Globus pallidus (tissue), 1 donor: Measurements from ENCODE around the gene ARHGEF6.

Experiments used
- DNase-seq: peaks from one replicate; pipeline ENCODE4 v3.0.0-alpha.2; 2015; ENCODE audit warnings: low spot score

ARHGEF6 gene

DNA sequence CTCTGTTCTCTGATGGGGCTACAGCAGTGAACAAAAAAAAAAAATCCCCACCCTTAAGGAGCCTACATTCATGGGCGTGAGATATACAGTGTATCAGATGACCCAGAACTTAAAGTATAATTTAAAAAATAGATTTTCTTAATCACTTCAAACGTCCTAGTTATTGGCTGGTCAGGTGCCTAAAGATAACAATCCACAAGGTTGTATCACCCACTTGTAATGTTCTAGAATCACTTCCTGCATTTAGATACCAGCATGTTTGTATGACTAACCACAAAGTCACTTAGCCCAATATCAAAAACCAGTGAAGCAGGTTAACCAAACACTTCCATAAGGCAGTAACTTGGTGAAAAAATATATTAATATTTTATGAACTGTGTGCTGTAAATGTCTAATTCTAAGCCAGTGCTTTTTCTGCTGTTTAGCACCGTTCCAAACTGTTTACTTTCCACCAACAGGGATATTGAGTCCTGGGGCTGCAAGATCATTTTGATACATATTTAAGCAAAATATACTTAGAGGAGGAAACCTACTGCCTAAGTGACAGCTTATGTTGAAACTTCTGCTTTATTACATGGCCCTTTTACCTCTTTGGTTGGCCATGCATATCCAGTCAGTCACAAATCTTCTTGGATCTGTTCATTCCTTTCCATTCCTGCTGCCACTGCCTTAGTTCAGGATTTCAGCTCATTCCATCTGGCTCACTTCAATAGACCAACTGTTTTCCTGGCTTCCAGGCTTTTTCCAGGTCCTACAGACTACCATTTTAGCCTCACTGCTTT, 89.5 kb downstream of the ARHGEF6 start:
- no peak for DNase-seq

DNA sequence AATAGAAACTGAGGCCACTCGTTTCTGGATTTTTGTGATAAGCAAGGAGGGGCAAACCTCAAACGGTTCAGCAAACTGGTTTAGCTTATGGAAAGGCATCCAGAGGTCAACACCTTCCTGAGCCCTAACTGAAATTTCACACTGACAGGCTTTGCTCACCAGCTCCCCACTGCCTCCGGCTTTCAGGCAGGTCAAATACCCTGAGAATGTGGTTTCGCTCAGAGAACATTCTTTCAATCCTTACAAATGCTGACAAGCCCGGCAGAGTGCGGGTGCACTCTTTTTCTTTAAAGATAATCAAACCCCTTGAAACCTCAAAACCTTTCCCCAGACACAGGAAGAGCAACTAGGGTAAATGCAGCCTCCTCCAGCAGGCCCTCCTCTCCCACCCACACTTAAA, 91.3 kb downstream of the ARHGEF6 start:
- DNase-seq: no peak

DNA sequence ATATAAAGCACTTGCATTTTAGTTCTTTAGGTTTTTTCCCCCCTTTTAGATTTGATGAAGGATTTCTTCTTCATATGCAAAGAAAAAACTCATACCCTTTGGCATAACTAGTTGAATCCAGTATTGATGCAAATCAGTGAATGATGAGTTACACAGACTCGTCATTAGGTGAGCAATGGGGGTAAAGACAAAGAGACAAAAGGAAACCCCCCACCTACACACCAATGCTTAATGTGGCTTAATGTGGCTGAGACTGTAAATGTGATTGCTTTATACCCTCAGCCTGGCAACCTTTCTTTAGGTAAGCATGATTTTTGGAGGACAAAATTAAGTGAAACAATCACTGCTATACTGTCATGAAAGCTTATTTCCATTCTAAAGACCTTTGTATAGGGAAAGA, 93.3 kb downstream of the ARHGEF6 start:
- no peak for DNase-seq

DNA sequence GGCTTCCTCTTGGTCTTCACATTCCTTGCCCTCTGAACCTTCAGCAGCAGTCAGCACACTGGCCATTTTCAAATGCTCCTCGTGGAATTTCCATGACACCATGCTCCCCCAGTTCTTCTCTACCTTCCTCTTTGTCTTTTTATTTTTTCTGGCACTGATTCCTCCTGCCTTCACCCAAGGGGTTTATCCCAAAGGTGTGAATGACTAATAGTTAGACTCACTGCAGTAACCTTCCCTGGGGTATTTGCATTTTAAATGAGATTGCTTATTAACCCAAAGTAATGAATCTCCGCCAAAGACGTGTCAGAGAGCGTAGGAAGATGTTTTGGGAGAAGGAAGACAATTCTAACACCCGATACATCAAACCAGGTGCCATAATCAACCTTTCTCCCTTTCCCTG, 96.6 kb downstream of the ARHGEF6 start:
- no peak for DNase-seq

DNA sequence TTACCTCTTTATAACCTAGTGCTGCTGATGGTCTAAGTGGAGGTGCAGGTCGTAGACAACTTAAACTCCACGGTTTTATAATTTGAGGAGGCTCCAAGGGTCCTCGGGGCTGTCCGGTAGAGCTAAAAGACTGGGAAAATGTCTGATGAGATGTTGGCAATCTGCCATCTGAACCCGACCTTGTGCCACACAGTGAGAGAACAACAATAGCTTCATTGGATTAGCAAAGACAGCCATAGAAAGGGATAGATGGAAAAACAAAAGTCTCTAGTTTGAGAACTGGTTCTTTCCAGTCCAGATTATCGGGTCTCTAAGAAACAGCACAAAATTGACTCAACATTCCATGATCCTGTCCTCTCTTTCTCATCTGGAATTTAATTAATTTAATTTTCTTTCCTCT, 101.2 kb downstream of the ARHGEF6 start:
- peak; percentile 19 for DNase-seq

DNA sequence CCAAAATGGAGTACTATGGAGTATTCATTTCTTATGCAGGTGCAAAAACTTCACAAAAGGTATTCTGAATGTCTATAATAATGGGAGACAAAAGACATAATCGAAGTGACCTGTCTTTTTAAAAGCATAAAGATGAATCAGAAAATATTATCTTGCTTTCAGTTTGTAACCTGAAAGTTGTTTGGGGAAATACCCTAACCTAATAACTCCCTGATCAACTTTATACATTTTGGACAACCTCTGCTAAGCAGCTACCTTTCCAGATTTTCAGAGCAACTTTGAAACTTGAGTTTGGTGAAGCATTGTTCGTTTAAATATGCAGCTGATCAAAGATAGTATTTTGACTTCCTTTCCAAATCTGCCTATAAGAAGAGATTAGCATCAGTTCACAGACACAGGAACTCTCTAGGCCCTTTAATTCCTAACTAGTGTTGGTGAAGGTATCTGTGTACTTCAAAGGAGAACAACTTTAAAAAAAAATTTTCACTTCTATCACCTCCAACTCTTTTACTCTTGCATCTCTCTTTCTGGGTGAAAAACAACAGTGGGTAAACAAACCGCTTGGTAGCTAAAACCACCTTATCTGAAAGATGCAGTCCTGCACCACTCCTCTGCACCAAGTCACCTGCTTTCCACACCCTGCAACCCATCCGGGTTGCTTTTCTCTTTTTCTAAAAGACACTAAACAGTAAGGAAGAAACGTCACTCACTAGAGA, 106.3 kb downstream of the ARHGEF6 start:
- no peak for DNase-seq

DNA sequence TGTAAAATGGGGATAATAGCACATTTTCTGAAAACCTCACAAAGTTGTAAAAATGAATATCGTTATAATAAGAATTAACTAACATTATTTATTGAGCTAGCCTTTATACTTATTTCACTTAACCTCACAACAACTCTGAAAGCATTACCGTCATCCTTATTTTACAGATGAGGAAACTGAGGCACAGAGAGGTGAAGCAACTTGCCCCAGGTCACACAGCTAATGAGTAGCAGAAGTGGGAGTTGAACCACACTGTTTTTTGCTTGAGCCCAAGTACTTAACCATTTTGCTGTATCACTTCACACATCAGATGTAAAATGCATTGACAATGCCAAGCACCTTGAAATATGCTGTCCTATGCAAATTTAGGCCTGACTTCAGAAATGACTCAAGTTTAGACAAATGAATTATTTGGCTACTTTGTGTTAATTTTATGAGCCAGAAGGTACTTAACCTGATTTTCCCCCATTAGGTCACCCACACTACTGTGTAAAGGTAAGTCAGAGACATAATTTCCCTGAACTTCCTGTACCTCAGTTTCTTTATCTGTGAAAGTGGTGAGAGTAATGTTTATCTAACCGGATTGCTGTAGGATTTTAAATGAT, 109.6 kb downstream of the ARHGEF6 start:
- no peak for DNase-seq

DNA sequence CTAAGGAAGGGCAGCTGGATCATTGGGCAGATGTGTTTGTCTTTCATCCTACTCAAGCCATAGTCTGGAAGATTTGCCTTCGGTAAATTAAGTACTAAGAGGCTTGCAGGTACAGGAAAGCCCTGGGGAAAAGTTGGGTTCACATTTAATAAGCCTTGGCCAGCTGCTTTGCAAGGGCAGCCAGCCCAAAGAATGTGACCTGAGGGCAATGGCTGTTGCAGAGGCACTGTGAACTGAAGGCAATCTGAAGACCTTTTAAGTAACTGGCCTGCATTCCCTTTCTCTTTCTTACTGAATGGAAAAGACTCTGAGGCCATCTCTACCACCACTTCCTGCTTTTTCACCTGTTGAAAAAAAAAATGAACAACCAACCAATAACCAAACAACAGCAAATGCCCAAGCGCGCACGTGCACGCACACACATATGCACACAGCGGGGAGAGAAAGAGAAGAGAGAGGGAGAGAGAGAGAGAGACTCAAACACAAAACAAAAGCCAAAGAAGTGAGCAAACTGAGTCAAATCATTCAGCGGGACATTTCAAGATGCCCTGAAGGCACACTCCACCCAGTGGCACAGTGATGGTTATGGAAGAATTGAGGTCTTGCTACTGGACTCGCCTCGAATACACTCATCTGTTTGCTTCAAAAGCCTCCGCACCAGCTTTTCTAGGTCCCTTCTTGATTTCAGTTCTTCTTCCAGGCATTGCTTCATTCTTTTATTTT, 113.1 kb downstream of the ARHGEF6 start:
- no peak for DNase-seq

DNA sequence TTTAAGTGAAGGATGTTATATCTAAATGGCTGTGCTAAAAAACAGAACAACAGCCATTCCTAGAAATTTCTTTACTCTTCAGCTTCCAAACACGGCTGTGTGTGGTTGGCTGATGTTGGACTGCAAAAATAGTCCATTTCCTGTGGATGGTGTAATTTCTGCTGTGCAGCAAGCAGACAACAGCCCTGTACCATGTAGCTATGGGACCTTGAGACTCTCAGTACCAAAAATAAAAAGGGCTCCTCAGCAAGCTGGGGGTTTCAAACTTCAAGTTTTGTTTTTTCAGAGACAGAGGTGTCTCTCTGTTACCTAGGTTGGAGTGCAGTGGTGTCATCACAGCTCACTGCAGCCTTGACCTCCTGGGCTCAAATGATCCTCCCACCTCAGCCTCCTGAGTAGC, 114.6 kb downstream of the ARHGEF6 start:
- peak; percentile 16 for DNase-seq

DNA sequence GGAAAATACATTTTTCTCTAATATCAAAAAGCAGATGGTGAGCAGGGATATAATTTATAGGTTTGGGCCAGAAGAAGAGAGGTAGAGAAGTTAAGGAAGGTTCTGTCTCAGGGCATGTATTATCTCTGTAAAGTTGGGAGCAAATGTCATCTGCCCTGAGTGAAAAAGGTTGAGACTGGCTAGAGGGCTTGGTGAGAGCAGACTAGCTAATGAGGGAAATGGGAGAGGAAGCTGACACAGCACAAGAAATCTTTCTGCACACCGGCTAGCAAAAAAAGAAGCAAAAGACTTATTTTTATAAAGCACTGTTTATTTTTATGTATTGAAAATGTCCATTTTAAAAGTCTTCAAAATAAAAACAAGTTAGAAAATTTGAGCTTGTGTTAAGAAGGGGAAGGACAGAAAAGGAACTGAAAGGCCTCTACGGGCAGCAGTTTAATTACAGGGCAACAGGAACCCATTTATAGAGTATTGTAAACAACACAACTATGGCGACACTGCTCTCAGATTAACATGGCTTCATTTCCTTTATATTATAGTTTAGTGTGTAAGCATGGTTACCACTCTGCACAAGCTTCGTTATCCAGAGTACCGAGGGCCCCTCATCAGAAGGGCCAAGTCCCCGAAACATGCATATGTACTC, 115.4 kb downstream of the ARHGEF6 start:
- no peak for DNase-seq

DNA sequence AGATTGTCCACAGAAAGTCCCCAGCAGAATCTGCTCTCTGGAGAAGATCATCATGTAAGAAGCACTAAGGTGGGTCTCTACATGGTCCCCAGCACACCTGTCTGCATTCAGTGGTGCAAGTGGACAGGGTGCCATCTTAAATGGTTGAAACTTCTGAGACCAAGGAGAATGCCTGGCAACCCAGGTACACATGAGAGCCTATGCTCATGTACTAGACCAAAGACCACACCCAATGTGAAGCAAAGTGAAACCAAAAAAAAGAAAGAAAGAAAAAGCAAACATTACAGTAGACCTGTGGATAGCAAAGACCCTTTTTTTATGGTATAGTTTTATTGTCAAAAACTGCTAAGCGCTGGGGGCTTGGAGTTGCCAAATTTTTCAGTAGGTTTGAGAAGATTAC, 117.8 kb downstream of the ARHGEF6 start:
- DNase-seq: no peak

DNA sequence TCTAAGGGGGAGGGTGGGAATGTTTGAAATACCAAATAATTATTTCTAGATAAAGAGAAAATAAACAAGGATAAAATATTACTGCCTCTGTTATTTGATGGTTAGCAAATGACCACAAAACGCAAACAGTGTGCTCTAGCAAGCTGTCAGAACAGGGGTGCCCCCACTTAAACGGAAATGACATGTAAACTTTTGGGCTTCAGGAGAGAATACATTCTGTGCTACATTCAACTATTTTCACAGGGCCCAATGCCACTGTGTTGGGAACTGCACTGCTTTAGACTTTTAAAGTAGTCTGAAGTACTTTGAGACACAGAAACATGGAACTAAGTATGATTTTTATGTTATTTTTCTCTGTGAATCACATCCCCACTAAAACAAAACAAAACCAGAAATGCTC, 118.6 kb downstream of the ARHGEF6 start:
- no peak for DNase-seq

DNA sequence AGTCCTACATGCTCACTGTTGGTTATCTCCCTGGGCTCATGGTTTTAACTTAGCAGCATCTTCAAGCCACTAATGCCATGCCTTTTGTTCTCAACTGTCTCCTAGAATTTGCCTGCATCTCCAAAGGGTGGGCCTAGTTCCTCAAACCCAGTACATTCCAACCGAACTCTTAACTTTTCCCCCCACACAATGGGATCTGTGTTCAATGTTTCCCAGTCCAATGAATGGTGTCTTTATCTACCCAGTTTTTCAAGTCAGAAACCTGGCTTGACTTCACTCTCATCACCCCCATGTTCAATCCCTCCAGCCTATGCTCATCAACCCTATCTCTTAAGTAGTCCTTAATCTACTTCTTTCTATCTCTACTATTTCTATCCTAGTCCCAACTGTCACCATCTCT, 119.8 kb downstream of the ARHGEF6 start:
- no peak for DNase-seq

DNA sequence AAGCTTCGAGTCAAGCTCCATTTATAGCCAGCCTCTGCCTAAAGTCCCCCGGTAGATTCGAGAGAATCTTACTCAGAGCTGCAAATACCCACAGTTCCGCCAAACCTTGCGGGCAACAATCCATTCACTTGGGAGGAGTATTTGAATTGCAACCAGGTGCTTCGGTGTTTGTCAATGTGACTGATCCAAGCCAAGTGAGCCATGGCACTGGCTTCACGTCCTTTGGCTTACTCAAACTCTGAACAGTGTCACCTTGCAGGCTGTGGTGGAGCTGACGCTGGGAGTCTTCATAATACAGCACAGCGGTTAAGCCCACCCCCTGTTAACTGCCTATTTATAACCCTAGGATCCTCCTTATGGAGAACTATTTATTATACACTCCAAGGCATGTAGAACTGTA, 121.6 kb downstream of the ARHGEF6 start:
- DNase-seq: no peak

DNA sequence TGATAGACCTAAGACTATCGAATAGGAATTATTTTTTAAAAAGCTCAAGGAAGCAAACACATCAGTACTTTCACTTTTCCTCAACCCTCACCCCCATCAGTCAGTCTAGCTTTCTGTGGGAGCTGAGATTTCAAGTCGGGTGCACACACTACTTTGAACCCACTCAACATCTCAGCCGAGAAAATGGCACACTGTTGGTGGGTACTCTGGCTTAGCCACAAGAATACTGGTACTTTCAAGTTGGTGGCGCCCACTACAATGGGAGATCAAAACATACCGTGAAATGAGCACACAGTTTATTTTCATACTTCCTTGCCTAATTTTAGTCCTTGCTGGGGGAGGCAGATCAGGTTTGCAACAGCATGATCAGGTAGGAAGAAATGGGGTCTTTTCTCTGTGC, 122.6 kb downstream of the ARHGEF6 start:
- DNase-seq: no peak

DNA sequence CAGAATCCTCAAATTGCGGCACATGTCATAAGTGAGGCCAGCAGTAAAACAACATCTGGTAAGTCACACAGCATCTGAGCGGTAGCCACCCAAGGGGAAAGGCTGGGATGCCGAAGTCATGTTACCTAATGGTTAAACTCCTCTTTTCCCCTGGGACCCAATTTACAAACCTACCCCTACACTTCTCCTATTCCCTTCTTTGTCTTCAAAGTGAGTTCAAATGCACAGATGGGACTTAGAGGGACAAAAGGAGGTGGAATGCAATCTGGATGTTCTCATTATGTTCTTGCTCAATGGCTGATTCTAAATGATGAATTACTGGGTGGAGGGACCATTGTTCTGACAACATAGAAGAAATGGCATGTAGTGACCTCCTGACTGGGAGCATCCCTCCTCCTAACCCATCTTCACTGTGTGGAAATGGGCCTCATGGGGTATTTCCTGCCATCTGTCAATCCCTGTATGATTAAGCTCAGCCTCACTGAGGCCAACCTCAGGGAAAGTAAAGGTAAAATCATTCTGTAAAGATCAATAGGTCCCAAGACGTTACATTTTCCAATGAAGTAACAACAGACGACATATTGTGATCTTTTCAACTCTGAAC, 124.3 kb downstream of the ARHGEF6 start:
- no peak for DNase-seq

DNA sequence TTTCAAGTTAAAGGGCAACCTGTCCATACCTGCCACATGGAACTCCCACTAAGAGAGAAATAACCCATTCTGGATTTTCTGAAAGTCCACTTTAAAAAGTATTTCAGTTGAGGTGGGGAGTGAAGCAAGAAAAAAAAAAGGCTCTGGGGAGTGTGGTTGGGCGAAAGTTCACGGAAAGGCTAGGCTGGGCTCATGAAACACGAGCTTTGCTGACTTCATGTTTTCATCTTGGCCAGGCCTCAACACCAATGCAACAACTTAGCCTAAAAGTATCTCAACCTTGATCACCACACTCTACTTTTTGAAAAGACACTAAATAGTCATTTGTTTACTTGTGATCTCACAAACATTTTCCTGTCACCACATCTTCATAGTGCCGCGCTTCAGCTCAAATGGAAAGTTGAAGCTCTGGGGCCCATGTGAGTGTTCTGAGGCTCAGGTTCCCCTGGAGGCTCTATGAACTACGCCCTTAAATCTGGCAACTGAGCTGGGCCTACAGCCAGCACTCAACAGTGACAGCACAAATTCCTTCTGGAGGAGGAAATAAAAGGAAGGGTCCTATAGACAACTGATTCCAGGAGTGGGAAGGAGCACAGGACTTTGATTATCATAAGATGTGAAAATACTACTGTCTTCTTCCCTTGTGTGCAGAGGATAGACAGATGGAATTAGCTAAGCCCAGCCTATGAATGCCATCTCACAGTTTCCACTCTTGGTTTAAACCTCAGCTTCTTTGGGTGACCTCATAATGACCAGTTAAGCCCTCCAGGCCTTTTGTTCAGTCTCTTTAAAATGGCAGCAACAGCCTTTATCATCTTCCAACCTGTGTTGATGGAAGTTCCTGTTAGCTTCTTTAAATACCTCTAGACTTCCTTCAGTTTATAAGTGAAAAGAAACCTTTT, 127.7 kb downstream of the ARHGEF6 start:
- DNase-seq: no peak

DNA sequence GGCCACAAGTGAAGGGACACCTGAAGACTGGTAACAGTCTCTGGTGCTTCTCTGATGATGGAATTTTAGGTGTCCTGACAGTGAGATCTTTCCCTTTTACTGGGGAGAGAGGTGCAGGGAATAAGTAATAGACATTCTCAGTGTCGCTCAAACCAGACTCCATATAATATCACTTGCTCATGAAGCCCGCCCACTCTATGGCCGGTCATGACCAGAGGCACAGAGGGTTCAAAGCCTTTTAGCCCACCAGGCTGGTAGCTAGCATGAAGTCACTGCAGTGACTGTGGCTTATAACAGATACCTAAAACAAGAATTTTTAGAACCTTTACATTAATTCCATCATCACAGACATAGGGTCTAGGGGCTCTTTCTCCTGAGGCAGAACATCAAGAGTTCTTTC, 129.9 kb downstream of the ARHGEF6 start:
- no peak for DNase-seq

DNA sequence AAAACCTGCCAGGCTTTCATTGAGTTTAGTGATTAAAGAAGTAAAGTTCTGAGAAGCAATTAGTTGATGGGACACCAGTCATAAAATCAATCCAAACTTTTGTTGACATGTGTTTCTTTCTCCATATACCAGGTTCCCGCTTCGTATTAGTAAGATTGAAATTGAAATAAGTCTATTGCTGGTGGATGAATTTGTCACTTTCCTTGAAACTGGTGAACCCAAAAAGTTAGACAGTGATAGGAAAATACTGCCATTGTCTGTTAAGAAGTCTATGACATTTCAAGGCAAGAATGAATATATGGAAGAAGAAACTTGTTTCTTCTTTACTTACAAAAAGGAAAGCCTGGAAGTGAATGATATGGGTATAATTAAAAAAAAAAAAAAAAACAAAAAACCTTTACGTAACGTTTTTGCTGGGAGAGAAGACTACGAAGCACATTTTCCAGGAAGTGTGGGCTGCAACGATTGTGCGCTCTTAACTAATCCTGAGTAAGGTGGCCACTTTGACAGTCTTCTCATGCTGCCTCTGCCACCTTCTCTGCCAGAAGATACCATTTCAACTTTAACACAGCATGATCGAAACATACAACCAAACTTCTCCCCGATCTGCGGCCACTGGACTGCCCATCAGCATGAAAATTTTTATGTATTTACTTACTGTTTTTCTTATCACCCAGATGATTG, 132.9 kb downstream of the ARHGEF6 start, which contains the start of gene CD40LG:
Gene CD40LG, plus strand, starts transcription at position 482 of the 684 bp plus-strand sequence. Its CDS starts 91 bp downstream, at position 573.
- DNase-seq: no peak
